A549 (cell line): ENCODE results near the gene PDE3A. TPM values are rescaled to one million over a fixed set of nuclear protein-coding genes. Genes with fewer than 3 reads are reported as not detected.

Experiments
- ATAC-seq, 2 experiments: fragments of 200-7000 bp in 1 of 2; fragments of >200 bp in 1 of 2; cut with Nextera tagmentation in 1 of 2; cut with Tn5 transposase in 1 of 2; 3 replicates each; pipeline versions ENCODE4 v1.8.0 to v1.9.1; 2018 to 2020; ENCODE audit warnings: mild to moderate bottlenecking in 1 of 2, moderate library complexity in 1 of 2
- CTCF ChIA-PET: fragments of 300-600 bp; sonication (Branson Sonifier 250); formaldehyde crosslinking; extraction: SDS; loops from one replicate; lab custom pipeline; 2021; ENCODE audit warnings: antibody characterized with exemption, inconsistent platforms; lab: Yijun Ruan, JAX
- POLR2A ChIA-PET: fragments of 350-600 bp; formaldehyde crosslinking; extraction: SDS; loops from one replicate; lab custom pipeline; 2021; ENCODE audit warnings: antibody characterized with exemption, inconsistent platforms; lab: Yijun Ruan, JAX
- DNase-seq, 2 experiments: peaks; one replicate each; pipeline versions ENCODE4 v3.0.0 to v3.0.0-alpha.2; 2011 to 2016; ENCODE audit warnings: low read depth in 1 of 2, low spot score in 1 of 2
- FAIRE-seq: peaks from 2 replicates; lab custom pipeline; 2011; peaks lifted over from hg19 to GRCh38; lab: Jason Lieb, UNC
- H3K27ac ChIP-seq, 2 experiments: fragments of >200 bp; sonication (Bioruptor Twin); formaldehyde crosslinking; 3 replicates each; pipeline ENCODE4 v1.5.1; 2016 to 2017
- H3K4me1 ChIP-seq: fragments of >200 bp; sonication (Bioruptor Twin); formaldehyde crosslinking; 3 replicates; pipeline ENCODE4 v1.6.1; 2016
- H3K4me2 ChIP-seq: fragments of >200 bp; sonication (Bioruptor Twin); formaldehyde crosslinking; 3 replicates; pipeline ENCODE4 v1.6.1; 2016
- H3K4me3 ChIP-seq: fragments of >200 bp; sonication (Bioruptor Twin); formaldehyde crosslinking; 3 replicates; pipeline ENCODE4 v1.5.1; 2016
- H3K9me3 ChIP-seq: fragments of >200 bp; sonication (Bioruptor Twin); formaldehyde crosslinking; 3 replicates; pipeline ENCODE4 v1.6.1; 2016
- CBX2 ChIP-seq: fragments of 200-600 bp; sonication (generic); IDR thresholded peaks from 2 replicates; pipeline ENCODE4 v1.6.1; 2016; ENCODE audit warnings: low read depth, mild to moderate bottlenecking, borderline replicate concordance
- CBX8 ChIP-seq: fragments of 200-600 bp; sonication (generic); IDR thresholded peaks from 2 replicates; pipeline ENCODE4 v1.6.1; 2016
- CHD2 ChIP-seq: fragments of 150-350 bp; IDR thresholded peaks from 2 replicates; pipeline ENCODE4 v1.6.1; 2014; ENCODE audit warnings: low read length; ENCODE audit not compliant: partially characterized antibody
- CTCF ChIP-seq: fragments of >200 bp; sonication (Bioruptor Twin); formaldehyde crosslinking; IDR thresholded peaks from 3 replicates; pipeline ENCODE4 v1.5.1; 2016
- E2F6 ChIP-seq: IDR thresholded peaks from 2 replicates; pipeline ENCODE4 v1.6.1; 2012; ENCODE audit warnings: low read depth, borderline replicate concordance
- FOXS1 ChIP-seq: fragments of 250-450 bp; sonication (Bioruptor Pico); IDR thresholded peaks from 2 replicates; pipeline ENCODE4 v1.5.0; 2020; ENCODE audit warnings: mild to moderate bottlenecking, moderate library complexity
- HDAC2 ChIP-seq: fragments of 200-600 bp; sonication (generic); IDR thresholded peaks from 2 replicates; pipeline ENCODE4 v1.6.1; 2016
- HES2 ChIP-seq: fragments of >200 bp; sonication (Bioruptor Twin); formaldehyde crosslinking; IDR thresholded peaks from 2 replicates; pipeline ENCODE4 v1.6.1; 2016
- HMGXB4 ChIP-seq: fragments of 250-450 bp; sonication (Bioruptor Pico); IDR thresholded peaks from 2 replicates; pipeline ENCODE4 v1.5.0; 2021; ENCODE audit warnings: mild to moderate bottlenecking, moderate library complexity, borderline replicate concordance
- JUNB ChIP-seq: fragments of >200 bp; sonication (Bioruptor Twin); formaldehyde crosslinking; IDR thresholded peaks from 2 replicates; pipeline ENCODE4 v1.6.1; 2016
- KDM1A ChIP-seq: fragments of 200-600 bp; sonication (generic); IDR thresholded peaks from 2 replicates; pipeline ENCODE4 v1.6.1; 2016; ENCODE audit warnings: low read depth, mild to moderate bottlenecking
- MYC ChIP-seq: IDR thresholded peaks from 2 replicates; pipeline ENCODE4 v1.6.1; 2012; ENCODE audit warnings: mild to moderate bottlenecking, inconsistent platforms, low read length, improper control_type of control experiment, borderline replicate concordance
- NFE2L2 ChIP-seq: fragments of 150-350 bp; conservative IDR thresholded peaks from 2 replicates; pipeline ENCODE4 v1.6.1; 2014; ENCODE audit warnings: low read length
- NR3C1 ChIP-seq: fragments of >200 bp; sonication (Bioruptor Twin); formaldehyde crosslinking; IDR thresholded peaks from 3 replicates; pipeline ENCODE4 v1.6.1; 2017
- POLR2AphosphoS2 ChIP-seq: conservative IDR thresholded peaks from 2 replicates; pipeline ENCODE4 v1.6.1; 2012; ENCODE audit warnings: low read length, improper control_type of control experiment, inconsistent platforms
- REST ChIP-seq: fragments of 200-600 bp; sonication (generic); IDR thresholded peaks from 2 replicates; pipeline ENCODE4 v1.6.1; 2016; ENCODE audit warnings: antibody characterized with exemption, mild to moderate bottlenecking, moderate library complexity
- SREBF2 ChIP-seq: fragments of 450-650 bp; IDR thresholded peaks from 2 replicates; pipeline ENCODE4 v1.6.1; 2014; ENCODE audit warnings: mild to moderate bottlenecking, moderate library complexity
- TFCP2L1 ChIP-seq: fragments of 250-450 bp; sonication (Bioruptor Pico); IDR thresholded peaks from 2 replicates; pipeline ENCODE4 v1.5.0; 2021; ENCODE audit warnings: mild to moderate bottlenecking
- ZC3H11A ChIP-seq: fragments of 450-650 bp; IDR thresholded peaks from 2 replicates; pipeline ENCODE4 v1.6.1; 2014; ENCODE audit warnings: antibody characterized with exemption, mild to moderate bottlenecking
- ZFP36 ChIP-seq: fragments of 450-650 bp; IDR thresholded peaks from 2 replicates; pipeline ENCODE4 v1.6.1; 2014; ENCODE audit warnings: borderline replicate concordance; ENCODE audit not compliant: partially characterized antibody
- WGBS: methylation state at CpG from one replicate; pipeline ENCODE4 v1.1.6; 2017; ENCODE audit errors: missing lambda C conversion rate; 5-methylcytosine and 5-hydroxymethylcytosine counted together
- polyA plus RNA-seq, 4 experiments: library from polyadenylated mRNA; depleted of rRNA in 3 of 4; stranded (reverse); fragments of >200 nt; fragmentation: RNase III in 1 of 4; extraction: RNeasy Plus Mini Kit Qiagen cat#74134 plus additional on column Dnase treatment in 1 of 4; gene quantifications; 2 replicates in 3 of 4; 3 replicates in 1 of 4; pipeline ENCODE4 v1.2.3, GENCODE V29; 2011 to 2017

PDE3A gene
- polyA plus RNA-seq, 2 of the 4 experiments (the other 2 are of a cell fraction), result 7.6 to 12.7 TPM

GRCh38 chr12:20695232-20695631 lies 326.9 kb downstream of the PDE3A start, which contains the start of gene SLCO1C1:
Gene SLCO1C1 (plus strand): TSS chr12:20695332. CDS start chr12:20699577, 4,245 bp downstream.
- CTCF ChIA-PET, result no interaction called here
- 72% methylated on average over 6 of the region's 6 CpGs for WGBS
- H3K4me2 ChIP-seq, result no peak within 1 kb of the TSS
- H3K27ac ChIP-seq, result no peak within 1 kb of the TSS
- H3K4me3 ChIP-seq, result no peak within 1 kb of the TSS
- no peaks in the 10 kb centered on the region for H3K9me3 ChIP-seq
- H3K4me1 ChIP-seq, result no peaks in the 10 kb centered on the region
- DNase-seq, result no peak
- no peak for FAIRE-seq
- POLR2A ChIA-PET, result no interaction called here
- no peak for ATAC-seq
- TF ChIP-seq TFCP2L1 (CRISPR knock-in tag), result no peak
- TF ChIP-seq CTCF, result no peak
- no peak for TF ChIP-seq CBX8
- TF ChIP-seq HMGXB4, result no peak
- TF ChIP-seq POLR2AphosphoS2, result no peak
- no peak for TF ChIP-seq FOXS1 (CRISPR knock-in tag)

GRCh38 chr12:20696181-20696905 lies 328.0 kb downstream of the PDE3A start:
- no peak for TF ChIP-seq FOXS1 (CRISPR knock-in tag)
- no peak for TF ChIP-seq E2F6
- no peak for TF ChIP-seq HES2
- no peak for DNase-seq
- Histone ChIP-seq H3K4me3 (no peak overlapping the region), H3K4me2 (no peak overlapping the region), H3K27ac (no peak overlapping the region), H3K4me1 (no peaks in the 10 kb centered on the region), H3K9me3 (no peaks in the 10 kb centered on the region)
- no peak for FAIRE-seq
- ATAC-seq, result no peak
- ChIA-PET CTCF (interaction anchor here (1.0 kb wide), 1 partner anchor 484 kb away, joined by 3 read pairs; no protein-coding TSS in a partner anchor), POLR2A (no interaction called here)
- WGBS, result 83% methylated on average over 7 of the region's 7 CpGs

GRCh38 chr12:20701106-20701505 lies 332.8 kb downstream of the PDE3A start:
- WGBS, result 55% methylated on average over 1 of the region's 1 CpG
- H3K9me3 ChIP-seq, result no peaks in the 10 kb centered on the region
- ATAC-seq (no peak), DNase-seq (no peak), FAIRE-seq (no peak)
- ChIA-PET POLR2A (no interaction called here), CTCF (no interaction called here)
- no peak overlapping the region for H3K4me3 ChIP-seq
- no peak overlapping the region for H3K4me2 ChIP-seq
- no peak for TF ChIP-seq ZFP36
- TF ChIP-seq KDM1A, result no peak
- no peak for TF ChIP-seq CHD2
- no peak for TF ChIP-seq NR3C1
- TF ChIP-seq ZC3H11A, result no peak
- no peak for TF ChIP-seq MYC
- no peak for TF ChIP-seq REST
- no peak for TF ChIP-seq JUNB
- no peak for TF ChIP-seq SREBF2
- TF ChIP-seq HMGXB4, result no peak
- no peak for TF ChIP-seq HDAC2
- no peak for TF ChIP-seq NFE2L2
- TF ChIP-seq FOXS1 (CRISPR knock-in tag), result no peak
- no peak for TF ChIP-seq CBX2
- H3K4me1 ChIP-seq, result no peaks in the 10 kb centered on the region
- no peak overlapping the region for H3K27ac ChIP-seq
